ENCODE results near the gene MAN1A2.
"Not testable (repeated sequence)": the region's sequence is repeated elsewhere in the genome, so short reads cannot be mapped to it uniquely, and the experiment has no call there.

DNA sequence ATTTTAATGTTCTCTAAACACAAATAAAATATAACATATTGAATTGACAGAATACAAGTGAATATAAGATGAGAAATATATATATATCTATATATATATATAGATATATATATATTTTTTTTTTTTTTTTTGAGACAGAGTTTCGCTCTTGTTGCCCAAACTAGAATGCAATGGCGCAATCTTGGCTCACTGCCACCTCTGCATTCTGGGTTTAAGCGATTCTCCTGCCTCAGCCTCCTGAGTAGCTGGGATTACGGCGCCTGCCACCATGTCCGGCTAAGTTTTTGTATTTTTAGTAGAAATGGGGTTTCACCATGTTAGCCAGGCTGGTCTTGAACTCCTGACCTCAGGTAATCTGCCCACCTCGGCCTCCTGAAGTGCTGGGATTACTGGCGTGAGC is 91.2 kb downstream of the MAN1A2 start:
- not testable (repeated sequence) for TF ChIP-seq CTCF (IDR thresholded peaks at IDR 0.05; ENCODE audit: insufficient read depth, low read depth, low read length); EZH2 (IDR thresholded peaks at IDR 0.05; ENCODE audit: insufficient read depth, low read length)
